Erythroblast (primary cell): ENCODE results near the gene PTPRN2.

Experiments used
- GATA1 ChIP-seq: IDR thresholded peaks from 2 replicates; pipeline ENCODE4 v1.6.1; 2011; ENCODE audit warnings: low read depth, mild to moderate bottlenecking, control low read depth, low read length, moderate library complexity
- POLR2A ChIP-seq: IDR thresholded peaks from 2 replicates; pipeline ENCODE4 v1.6.1; 2011; ENCODE audit warnings: mild to moderate bottlenecking, low read length

DNA sequence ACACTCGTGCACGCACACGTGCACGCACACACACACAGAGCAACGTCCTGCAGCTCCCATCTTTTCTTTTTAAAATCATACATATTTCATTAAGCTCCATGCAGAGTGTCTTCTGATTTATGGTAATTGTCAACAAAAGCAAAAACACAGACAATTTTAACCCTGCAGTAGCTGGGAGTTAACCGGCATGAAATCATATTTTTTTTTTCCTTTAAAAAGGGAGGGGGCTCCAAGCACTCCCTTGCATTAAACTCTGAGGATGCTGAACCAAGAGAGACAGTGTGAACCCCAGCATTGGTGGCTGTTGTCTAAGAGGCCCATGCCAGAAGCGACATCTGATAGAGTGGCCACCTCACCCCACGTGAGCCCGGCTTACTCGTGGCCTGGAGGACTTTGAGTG lies 708.2 kb downstream of the PTPRN2 start:
- no peak for TF ChIP-seq POLR2A
- no peak for TF ChIP-seq GATA1
